HG02981 (cell line): Measurements from ENCODE around the gene TOLLIP.

Experiments used
- ATAC-seq: cut with Tn5 transposase; IDR thresholded peaks from one replicate; pipeline ENCODE4 v1.9.1; 2021; ENCODE audit warnings: mild to moderate bottlenecking, moderate library complexity; ENCODE audit not compliant: unreplicated experiment

TOLLIP gene

DNA sequence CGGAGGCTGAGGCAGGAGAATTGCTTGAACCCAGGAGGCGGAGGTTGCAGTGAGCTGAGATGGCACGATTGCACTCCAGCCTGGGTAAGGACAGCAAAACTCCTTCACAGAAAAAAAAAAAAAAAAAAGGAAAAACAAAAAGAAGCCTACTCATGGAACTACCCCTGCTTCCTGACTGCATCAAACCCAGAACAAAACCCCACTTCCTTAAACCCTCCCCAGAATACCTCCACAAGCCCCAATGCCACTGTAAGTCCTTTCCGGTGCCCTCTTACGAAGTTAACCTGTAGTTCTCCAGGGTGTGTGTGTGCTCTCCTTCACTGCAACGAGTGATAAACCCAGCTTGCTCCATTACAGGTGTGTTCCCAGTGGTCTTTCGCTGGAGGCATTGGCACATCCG, 8.6 kb upstream of the TOLLIP start:
- ATAC-seq = no peak

DNA sequence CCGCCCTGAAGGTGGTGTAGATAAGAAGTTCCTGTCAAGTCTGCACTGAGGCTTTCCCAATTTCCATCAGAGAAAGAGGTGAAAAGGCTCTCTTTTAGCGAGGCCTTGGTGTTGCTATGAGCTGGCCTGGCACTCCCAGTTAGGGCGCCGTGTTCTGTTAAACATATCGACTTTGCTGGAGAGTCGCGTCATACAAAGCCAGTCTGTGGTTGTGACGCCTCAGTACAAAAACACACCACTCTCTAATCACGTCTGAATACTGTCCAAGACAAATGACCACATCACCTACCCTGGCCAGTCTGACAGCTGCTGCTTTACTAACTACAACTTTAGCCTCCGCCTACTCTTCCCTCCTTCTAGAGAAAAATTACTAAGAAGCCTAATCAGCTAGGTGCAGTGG, 8.0 kb upstream of the TOLLIP start:
- no peak for ATAC-seq

DNA sequence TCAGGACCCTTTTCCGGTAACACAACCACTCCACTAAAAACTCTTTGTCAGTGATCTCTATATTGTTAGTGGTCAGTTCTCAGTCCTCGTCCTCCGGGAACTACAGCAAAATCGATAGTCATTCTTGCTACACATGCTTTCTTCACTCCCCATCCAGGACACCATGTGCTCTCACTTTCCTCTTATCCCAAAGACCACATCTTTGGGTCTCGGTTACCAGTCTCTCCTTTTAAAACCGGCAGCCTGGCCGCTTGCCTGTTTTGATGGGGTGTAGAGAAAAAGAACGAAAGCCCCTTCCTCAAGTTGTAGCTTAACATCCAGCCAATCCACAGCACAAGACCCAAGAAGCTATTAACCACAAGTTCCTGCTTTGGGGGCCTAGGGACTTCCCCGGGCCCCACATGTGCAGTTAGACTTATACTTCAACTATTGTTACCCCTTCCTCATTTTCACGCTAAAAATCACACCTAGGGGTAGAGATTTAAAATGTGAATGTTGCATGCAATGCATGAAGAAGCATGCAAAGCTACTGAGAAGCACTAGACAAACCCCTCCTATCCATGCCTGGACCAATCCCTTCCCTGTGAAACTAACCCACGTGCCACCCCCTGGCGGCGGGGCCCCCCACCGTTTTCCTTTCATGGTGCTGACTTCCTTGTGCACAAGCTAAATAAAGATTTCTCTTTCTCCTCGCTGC, 1.5 kb upstream of the TOLLIP start:
- no peak for ATAC-seq

DNA sequence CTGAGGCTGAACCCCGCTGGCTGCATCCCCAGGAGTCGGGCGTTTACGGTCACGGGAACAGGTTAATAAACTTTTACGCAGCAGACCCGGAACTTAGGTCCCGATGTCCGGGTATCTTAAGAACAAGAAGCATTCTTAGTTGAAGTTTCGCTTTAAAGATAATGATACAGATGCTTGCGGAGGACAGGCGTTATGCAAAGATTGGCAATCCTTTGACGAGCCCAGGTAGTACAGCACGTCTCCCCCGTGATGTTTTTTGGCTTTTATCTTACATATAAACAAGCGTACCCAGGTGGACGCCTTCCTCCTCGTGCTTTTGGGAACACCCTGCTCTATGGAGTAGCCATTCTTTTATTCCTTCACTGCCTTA, 871 bp upstream of the TOLLIP start:
- ATAC-seq = no peak

DNA sequence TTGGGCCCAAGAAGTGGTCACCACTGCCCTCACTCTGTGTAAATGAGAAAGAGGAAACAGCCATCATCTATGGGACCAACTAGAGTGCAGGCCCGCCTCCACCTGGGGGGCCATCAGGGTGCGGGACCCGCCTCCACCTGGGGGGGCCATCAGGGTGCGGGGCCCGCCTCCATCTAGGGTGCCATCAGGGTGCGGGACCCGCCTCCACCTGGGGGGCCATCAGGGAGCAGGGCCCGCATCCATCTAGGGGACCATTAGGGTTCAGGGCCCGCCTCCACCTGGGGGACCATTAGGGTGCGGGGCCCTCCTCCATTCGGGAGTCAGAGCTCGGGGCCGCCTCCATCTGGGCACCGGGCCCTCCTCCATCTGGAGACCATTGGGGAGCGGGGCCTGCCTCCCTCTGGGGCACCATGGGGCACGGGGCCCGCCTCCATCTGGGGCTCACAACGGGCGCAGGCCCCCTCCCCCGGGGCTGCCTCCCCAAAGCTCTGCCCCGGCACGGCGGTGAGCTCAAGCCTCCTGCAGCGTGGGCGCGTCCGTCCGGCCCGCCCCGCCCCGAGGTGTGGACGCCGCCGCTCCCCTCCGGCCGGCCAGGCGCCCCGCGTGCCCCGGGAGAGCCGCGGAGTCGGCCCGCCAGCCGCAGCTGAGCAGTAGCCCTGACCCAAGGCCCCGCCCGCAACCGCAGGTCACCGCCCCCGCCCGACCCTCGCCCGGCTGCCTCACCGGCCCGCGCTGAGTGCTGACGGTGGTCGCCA, 512 bp downstream of the TOLLIP start:
- peak; percentile 52 for ATAC-seq

DNA sequence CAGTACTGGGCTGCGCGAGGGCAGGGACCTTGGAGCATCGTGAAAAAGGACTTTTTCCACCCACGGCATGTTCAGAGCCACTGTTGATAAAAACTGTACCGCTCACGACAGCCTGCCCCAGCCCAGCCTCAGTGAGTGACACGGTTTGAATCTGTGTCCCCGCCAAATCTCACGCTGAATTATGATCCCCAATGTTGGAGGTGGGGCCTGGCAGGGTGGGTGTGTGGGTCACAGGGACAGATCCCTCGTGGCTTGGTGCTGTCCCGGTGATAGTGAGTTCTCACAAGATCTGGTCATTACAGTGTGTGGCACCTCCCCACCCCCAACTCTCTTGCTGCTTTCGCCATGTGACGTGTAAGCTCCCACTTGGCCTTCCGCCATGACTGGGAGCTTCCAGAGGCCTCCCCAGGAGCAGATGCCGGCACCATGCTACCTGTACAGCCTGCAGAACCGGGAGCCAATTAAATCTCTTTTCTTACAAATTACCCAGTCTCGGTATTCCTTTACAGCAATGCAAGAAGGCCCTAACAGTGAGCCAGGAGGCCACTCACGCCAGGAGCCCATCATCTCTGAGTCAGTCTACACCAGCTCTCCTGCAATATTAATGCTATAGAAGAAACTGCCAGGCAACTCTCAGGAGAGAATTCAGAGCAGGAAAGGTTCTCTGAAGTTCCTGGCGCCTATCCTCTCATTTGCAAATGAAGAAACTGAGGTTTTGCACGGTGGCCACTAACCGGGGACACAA, 1.3 kb downstream of the TOLLIP start:
- ATAC-seq = no peak

DNA sequence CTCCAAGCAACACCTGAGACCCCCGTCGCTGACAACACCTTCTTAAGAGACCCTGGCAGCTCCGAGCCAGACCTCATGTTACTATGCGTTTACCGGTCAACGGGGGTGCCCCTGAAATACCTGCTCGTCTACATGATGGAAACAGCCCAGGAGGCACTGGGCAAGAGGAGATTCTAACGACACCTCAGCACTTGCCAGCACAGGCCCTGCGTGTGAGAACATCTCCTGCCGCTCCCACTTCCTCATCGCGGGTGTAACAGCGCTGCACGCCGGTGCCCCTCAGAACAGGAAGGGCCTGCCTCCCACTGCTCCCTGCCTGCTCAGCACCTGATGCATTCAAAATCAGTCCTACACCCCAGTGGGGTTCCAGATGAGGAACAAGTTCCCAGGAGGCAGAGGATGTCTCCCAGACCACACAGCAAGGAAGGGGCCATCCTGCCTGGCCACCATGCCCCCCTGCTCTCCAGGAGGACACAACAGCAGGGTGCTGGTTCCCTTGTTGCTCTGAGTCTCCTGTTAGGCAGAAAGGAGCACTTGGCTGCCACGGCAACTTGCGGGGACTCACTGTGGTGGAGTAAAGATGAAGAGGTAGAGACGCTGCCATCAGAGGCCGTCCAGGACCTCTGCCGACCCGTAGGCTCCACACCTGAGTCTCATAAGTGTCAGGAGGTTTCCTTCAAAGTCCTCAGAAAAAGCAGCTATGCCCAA, 2.1 kb downstream of the TOLLIP start:
- ATAC-seq = no peak

DNA sequence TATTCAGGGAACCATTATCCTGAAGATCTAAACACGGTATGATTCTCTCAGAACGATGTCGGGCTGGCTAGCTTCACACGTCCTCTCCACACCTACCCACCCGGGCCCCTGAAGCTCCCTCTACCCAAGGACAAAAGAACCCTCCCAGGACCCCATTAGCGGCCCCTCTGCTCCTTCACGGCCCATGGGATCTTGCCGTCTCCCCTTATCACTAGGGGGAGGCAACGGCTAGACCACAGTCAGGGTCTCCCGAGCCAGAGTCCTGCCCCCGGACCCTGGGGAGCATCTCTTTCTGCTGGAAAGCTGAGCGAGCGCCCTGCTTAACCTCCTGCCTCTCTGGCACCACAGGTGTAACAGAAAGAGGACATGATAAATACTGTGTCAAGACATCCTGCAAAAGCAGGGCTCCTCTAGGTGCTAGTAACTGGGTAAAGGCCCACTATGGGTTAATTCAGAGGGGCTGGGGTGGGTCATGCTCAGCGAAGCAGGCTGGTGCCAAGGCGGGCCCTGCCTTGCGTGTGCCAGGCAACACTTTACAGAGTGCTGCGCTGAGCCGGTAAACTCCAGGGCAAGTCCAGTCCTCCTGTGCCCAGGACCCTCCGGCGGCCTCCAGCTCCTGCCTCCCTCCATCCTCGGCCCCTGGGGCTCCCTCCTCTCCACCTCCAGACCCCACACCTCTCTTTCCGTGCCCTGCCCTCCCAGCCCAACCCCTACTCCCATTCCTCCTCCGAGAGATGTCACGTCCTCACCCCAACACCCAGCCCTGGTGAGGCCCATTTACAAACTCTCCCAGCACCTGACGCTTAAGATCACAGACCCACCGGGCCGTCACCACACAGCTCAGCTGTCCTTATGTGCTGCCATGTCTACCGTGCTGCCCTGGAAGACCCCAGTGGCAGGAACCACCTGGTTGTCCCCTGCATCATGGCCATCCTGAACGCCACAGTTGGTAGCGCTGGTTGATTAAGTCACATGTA, 3.0 kb downstream of the TOLLIP start:
- ATAC-seq = no peak

DNA sequence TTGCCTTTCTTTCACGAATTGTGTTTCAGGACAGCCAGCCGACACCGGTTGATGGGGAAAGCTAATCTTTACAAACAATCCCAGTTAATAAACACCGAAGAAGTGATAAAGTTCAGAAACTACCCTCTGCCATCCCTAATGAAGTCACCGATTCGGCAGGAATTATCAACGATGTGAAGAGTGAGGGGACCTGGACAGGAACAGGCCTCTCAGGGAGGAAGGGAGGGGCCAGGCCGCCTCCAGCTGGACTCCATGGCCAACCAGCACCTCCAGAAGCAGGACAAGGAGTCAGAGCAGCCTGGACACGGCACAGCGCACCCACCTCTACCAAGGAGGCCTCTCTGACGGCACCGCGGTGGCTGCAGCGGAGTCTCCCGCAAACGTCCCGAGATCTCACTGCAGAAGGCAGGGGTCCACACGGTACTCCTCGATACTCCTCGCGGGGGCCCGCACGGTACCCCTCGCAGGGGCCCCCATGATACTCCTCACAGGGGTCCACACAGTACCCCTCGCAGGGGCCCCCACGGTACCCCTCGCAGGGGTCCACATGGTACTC, 3.9 kb downstream of the TOLLIP start:
- no peak for ATAC-seq

DNA sequence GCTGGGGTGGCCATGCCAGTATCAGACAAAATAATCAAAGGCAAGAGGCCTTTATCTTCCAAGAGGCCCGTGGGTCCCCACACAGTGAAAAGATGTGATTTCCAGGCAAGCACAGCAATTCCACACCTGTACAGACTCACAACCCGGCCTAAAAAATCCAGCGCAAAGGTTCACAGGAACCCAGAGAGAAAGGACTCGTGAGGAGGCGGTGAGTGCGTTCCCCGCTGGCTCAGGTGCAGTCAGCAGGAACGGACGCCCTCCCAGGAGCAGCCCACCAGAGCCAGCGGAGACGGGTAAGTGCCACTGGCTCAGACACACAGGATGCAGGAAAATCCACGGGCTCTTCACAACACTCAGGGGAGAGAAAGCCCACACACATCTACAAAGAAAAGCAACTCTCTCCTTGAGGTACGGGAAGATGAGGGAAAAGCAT, 4.4 kb downstream of the TOLLIP start:
- no peak for ATAC-seq

DNA sequence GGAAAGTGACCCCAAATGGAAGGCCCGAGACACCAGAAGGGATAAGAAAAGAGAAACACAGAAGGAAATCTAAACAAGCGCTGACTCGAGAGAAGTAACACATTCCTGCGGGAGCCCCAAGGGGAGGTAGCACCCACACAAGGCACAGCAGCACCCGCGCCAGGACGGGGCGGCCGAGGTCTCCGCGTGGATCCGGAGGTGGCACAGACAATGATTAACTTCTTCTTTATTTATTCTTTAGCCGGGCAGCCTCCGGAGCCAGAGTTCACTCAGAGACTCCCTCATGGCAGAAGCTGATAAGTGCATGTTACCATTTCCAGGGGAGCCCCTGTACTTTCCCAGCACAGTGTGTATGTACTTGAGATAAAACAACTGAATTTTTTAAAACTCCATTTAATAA, 5.1 kb downstream of the TOLLIP start:
- no peak for ATAC-seq

DNA sequence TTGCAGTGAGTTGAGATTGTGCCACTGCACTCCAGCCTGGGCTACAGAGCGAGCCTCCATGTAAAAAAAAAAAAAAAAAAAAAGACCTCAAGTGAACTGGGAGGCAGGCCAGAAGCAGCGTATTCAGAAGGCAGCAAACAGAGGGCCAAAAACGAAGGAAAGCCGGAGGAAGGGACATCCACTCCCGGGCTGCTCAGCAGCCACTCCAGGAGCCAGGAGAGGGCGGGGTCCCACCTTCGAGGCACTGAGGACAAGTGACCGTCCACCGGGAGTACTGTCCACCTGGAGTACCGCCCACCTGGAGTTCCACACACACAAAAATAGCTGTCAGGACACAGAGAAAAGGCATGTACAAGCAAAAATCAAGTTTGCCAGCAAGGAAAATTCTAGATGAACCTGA, 5.5 kb downstream of the TOLLIP start:
- ATAC-seq = no peak

DNA sequence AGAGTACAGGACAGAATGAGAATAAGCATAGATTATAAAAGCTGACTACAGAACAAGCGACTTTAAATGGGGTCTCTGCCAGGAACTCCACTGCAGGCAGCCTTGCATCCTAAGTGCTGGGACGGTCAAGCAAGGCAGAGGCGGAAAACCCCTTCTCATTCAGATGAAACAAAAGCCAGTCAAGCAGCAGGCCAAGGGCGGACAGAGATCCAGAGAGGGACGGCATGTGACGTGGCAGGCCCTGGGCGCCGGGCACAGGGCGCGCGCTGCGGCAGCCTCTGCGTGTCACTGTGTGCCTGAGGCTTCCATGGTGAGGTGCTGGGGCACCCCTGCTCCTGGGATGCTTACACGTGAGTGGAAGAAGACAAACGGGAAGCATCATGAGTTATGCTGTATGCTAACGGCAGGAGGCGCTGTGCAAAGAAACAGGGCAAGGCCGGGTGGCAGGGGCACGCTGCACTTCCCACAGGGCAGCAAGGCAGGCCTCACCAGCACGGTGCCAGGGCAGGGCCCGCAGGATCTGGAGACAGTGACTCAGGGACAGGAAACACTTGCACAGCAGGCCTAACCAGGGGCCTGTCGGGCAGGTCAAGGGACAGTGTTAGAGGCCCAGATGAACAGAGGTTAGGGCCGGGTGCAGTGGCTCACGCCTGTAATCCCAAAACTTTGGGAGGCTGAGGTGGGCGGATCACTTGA, 6.2 kb downstream of the TOLLIP start:
- ATAC-seq = no peak

DNA sequence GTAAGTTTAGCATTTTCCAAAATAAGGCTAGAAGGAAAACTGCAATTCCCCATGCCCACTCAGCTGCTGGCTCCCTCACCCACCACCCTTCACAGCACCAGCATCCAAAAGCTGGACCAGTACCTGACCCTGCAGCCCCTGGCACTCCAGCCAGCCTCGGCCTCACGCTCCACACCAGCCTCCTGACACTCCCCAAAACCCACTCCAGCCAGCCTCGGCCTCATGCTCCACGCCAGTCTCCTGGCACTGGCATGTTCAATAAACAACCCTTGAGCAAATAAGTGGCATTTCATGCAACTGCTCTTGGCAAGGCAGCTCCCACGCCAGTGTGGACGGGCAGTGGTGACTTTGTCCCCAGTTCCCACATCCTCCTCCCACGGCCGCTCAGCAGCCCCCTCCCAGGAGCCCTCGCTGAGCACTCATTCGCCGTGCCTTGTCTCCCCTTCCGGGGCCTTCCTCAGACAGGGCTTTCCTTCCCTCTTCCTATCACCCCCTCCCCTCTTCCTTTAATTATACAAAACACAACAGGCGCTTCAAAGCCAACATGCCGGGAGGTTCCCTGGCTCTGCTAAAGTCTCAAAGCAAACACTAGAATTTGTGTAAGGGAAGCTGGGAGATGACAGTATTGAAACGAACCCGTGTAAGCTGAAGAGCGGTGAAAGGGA, 6.8 kb downstream of the TOLLIP start:
- ATAC-seq = no peak

DNA sequence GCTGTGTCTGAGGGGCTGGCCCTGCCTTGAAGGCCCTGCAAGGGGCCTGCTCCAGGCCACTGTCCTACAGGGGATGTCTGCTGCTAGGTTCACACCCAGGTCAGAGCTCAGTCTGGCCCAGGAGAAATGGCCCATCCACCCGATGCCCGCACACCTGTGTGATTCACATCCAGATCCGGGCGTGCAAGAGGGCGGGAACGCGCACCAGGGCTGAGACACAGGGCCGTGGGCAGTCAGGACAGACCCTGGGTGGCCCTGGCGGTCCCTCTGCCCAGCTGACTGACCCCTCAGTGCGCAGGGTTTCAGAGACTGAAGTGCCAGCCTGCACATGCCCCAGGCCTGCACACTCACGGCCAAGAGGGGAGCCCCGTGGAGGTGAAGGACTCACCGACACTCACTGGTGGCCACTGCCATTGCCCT, 7.4 kb downstream of the TOLLIP start:
- ATAC-seq = no peak

DNA sequence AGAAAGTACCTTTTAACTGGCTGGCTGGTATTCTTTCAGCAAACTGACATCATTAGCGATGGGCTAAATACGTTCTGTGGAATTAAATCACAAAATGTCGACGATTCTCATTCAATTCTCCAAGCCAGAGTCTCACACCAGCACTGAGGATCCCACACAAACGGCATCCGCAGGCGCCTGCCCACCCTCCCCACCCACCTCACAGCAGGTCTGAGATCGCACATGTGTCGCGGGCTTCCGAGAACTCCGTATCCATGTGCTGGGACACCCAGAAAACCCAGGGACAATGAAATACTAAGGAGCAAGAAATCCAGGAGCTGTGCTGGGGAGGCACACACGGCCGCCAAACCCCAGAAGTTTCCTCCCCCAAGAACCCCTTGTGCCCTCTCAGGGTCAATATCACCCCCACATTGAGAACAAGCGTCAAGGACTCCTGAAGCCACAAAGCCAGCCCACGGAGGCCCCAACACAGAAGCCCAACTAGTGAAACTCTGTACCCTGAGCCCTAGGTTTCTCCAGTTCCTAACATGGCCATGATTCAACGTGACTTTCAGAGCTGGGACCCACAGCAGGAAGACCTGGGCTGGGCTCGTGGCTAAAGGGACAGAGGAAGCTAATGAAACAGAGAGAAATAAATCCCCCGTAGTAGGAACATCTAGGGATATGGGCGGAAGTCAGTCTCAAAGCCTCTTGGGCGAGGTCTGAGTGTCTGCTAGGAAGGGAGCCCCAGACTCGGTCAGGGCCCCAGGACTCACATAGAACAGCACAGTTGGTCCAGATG, 8.0 kb downstream of the TOLLIP start:
- no peak for ATAC-seq

DNA sequence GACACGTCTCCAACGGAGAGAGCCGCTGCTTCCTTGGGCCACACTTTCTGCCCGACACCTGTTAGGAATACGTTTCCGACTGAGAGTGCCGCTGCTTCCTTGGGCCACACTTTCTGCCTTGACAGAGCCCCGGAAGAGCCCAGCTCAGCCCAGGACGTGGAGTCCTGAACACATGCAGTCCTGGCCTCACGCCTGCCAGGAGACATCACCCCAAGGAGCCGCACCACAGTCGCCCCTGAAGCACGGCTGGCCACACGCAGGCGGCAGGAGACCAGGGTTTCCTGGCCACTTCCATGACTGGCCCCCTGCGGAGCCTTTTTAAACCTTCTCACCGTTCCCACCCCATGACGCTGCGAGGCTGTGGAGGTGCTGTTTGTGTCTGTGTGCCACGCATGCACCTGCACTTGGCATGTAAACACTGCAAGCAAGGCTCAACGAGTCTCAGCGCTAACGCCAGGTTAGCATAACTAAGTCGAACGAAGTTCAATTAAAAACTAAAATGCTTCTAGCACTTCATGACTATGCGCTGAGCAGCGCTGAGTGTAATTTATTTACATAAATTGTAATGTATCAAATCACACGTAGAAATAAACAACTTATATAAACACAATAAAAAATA, 8.8 kb downstream of the TOLLIP start:
- no peak for ATAC-seq

DNA sequence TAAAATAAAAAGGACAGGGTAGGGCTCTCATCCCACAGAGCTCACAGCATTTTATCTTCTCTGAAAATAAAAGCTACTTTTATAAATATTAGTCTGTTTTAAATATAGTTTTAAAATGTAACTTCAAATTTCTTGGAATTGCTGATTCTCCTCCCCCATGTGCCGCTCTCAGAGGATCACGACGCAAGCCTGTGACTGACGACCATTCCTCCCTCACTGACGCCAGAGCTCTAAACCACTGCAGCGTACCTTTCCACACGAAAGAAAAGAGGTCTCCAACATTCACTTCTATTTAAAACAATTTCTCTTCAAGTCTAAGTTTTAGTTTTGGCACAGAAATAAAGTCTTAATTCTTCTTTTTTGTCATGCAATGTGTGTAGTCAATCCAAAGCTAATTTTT, 9.3 kb downstream of the TOLLIP start:
- ATAC-seq = no peak
